Body of pancreas (tissue), 4 donors: ENCODE results near the gene SENP6. TPM values are rescaled to one million over a fixed set of nuclear protein-coding genes. Genes with fewer than 3 reads are reported as not detected.
"Not testable (repeated sequence)": the region's sequence is repeated elsewhere in the genome, so short reads cannot be mapped to it uniquely, and the experiment has no call there.

Source experiments
- ATAC-seq: fragments of 150-250 bp; one replicate; pipeline ENCODE4 v1.9.1; 2016
- DNase-seq, 4 donors: peaks; one replicate each; pipeline ENCODE4 v3.0.0-alpha.2; 2019
- H3K27ac ChIP-seq, 4 donors: fragments of 200-600 bp; sonication (generic); 1 replicate in 3 of 4; 2 replicates in 1 of 4; pipeline versions ENCODE4 v1.5.1 to v1.6.1; 2016 to 2019; ENCODE audit warnings: mild to moderate bottlenecking in 1 of 4, mixed read lengths in 1 of 4, moderate library complexity in 1 of 4
- H3K27me3 ChIP-seq, 2 donors: fragments of 200-600 bp; sonication (generic); one replicate each; pipeline ENCODE4 v1.6.0; 2016; ENCODE audit warnings: mild to moderate bottlenecking in 1 of 2
- H3K36me3 ChIP-seq, 2 donors: fragments of 200-600 bp; sonication (generic); replicated peaks in 1 of 2; 2 replicates each; pipeline ENCODE4 v1.5.1; 2016; ENCODE audit warnings: low read depth in 2 of 2; ENCODE audit not compliant: insufficient read depth in 1 of 2
- H3K4me1 ChIP-seq: fragments of 200-600 bp; sonication (generic); one replicate; pipeline ENCODE4 v1.6.0; 2016
- H3K4me3 ChIP-seq, 2 donors: fragments of 200-600 bp; sonication (generic); 1 replicate in 1 of 2; 2 replicates in 1 of 2; pipeline ENCODE4 v1.5.1; 2016 to 2019
- H3K9me3 ChIP-seq, 3 donors: fragments of 200-600 bp; sonication (generic); 1 replicate in 2 of 3; 2 replicates in 1 of 3; pipeline ENCODE4 v1.5.1; 2016
- POLR2A ChIP-seq, 3 donors: fragments of 450-650 bp; IDR thresholded peaks; one replicate each; pipeline ENCODE4 v1.6.1; 2016; ENCODE audit warnings: antibody characterized with exemption in 3 of 3, mild to moderate bottlenecking in 2 of 3
- WGBS, 2 donors: methylation state at CpG; one replicate each; pipeline ENCODE4 v1.1.5; 2017; 5-methylcytosine and 5-hydroxymethylcytosine counted together
- intact Hi-C: fragments of 100-400 bp; cut with DNase I; formaldehyde crosslinking; loops from one replicate; pipeline ENCODE4 v1.15.1; 2023
- total RNA-seq, 2 donors: library from RNA; depleted of rRNA; stranded (reverse); fragments of >200 nt; gene quantifications; one replicate each; pipeline ENCODE4 v1.1.0, GENCODE V29; 2016
- TF ChIP-seq, protein P1 (sequence below), 7 experiments: fragments of 450-650 bp in 4 of 7; fragments of 200-600 bp in 3 of 7; sonication (generic) in 3 of 7; IDR thresholded peaks; one replicate each; pipeline ENCODE4 v1.5.1; 2016 to 2019; ENCODE audit warnings: antibody characterized with exemption in 7 of 7

The SENP6 gene
- total RNA-seq, 2 donors from 2014 or later, result 68.6 to 75.2 TPM

- Histone ChIP-seq H3K4me3 (no peak overlapping the region), H3K27me3 (no peaks in the 10 kb centered on the region), H3K9me3 (no peaks in the 10 kb centered on the region), H3K36me3 (no peaks in the 10 kb centered on the region), H3K4me1 (no peaks in the 10 kb centered on the region), H3K27ac (no peak overlapping the region)
- no peak for DNase-seq
- intact Hi-C loops, result no loop called here
- TF ChIP-seq, protein P1, sequence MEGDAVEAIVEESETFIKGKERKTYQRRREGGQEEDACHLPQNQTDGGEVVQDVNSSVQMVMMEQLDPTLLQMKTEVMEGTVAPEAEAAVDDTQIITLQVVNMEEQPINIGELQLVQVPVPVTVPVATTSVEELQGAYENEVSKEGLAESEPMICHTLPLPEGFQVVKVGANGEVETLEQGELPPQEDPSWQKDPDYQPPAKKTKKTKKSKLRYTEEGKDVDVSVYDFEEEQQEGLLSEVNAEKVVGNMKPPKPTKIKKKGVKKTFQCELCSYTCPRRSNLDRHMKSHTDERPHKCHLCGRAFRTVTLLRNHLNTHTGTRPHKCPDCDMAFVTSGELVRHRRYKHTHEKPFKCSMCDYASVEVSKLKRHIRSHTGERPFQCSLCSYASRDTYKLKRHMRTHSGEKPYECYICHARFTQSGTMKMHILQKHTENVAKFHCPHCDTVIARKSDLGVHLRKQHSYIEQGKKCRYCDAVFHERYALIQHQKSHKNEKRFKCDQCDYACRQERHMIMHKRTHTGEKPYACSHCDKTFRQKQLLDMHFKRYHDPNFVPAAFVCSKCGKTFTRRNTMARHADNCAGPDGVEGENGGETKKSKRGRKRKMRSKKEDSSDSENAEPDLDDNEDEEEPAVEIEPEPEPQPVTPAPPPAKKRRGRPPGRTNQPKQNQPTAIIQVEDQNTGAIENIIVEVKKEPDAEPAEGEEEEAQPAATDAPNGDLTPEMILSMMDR (IDR thresholded peaks at IDR 0.05), result no peak
- TF ChIP-seq POLR2A (IDR thresholded peaks at IDR 0.05), result no peak
- whole genome bisulfite sequencing, 2 donors, result 60 to 70% methylated on average over 2 of the region's 2 CpGs
- ATAC-seq, result no peak
Observed at GRCh38 chr6:75572072-75572471, 29.6 kb upstream of the SENP6 start.

GRCh38 chr6:75579951-75580350 is 21.7 kb upstream of the SENP6 start:
- Histone ChIP-seq H3K36me3 (no peaks in the 10 kb centered on the region), H3K27me3 (no peaks in the 10 kb centered on the region), H3K4me3 (no peak overlapping the region), H3K9me3 (no peaks in the 10 kb centered on the region), H3K4me1 (no peaks in the 10 kb centered on the region), H3K27ac (no peak overlapping the region)
- intact Hi-C loops, result no loop called here
- WGBS, 2 donors, result 75 to 87% methylated on average over 4 of the region's 4 CpGs
- ATAC-seq (no peak), DNase-seq (no peak)
- TF ChIP-seq, protein P1 (IDR thresholded peaks at IDR 0.05), result no peak
- TF ChIP-seq POLR2A (IDR thresholded peaks at IDR 0.05), result no peak

GRCh38 chr6:75581231-75581630 is 20.4 kb upstream of the SENP6 start:
- Histone ChIP-seq H3K27ac (no peak overlapping the region), H3K27me3 (no peaks in the 10 kb centered on the region), H3K4me3 (no peak overlapping the region), H3K36me3 (no peaks in the 10 kb centered on the region), H3K4me1 (no peaks in the 10 kb centered on the region), H3K9me3 (no peaks in the 10 kb centered on the region)
- WGBS, 2 donors, result 85 to 93% methylated on average over 1 of the region's 1 CpG
- TF ChIP-seq, protein P1 (IDR thresholded peaks at IDR 0.05), result no peak
- TF ChIP-seq POLR2A (IDR thresholded peaks at IDR 0.05), result no peak
- DNase-seq (no peak), ATAC-seq (no peak)
- intact Hi-C loops, result no loop called here

GRCh38 chr6:75584552-75584951 is 17.1 kb upstream of the SENP6 start:
- intact Hi-C loops, H3K27me3 ChIP-seq, H3K9me3 ChIP-seq, H3K36me3 ChIP-seq, H3K4me3 ChIP-seq, H3K4me1 ChIP-seq, H3K27ac ChIP-seq, ATAC-seq, DNase-seq: not testable (repeated sequence)
- 58 to 87% methylated on average over 2 of the region's 2 CpGs for WGBS, 2 donors

DNA sequence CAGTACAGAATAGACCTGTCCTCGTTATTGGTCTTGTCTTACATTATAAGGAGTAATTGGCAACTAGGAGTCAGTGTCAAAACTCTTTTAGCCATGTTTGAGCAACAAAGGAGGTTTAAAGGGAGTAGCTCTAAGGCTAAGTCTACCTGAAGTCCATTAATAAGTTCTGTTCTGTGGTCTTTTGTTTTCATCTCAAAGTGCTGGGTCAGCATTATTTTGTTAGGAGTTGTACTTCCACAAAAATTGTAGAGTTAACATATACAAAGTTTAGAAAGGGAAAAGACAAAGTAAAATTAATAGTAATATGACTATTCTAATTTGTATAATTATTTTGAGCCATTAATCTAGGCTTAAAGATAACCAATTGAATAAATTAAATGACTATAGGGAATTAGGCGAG is 12.7 kb upstream of the SENP6 start:
- Histone ChIP-seq H3K27me3 (no peaks in the 10 kb centered on the region), H3K27ac (no peak overlapping the region), H3K36me3 (no peaks in the 10 kb centered on the region), H3K4me1 (no peaks in the 10 kb centered on the region), H3K9me3 (no peaks in the 10 kb centered on the region), H3K4me3 (no peak overlapping the region)
- ATAC-seq (no peak), DNase-seq (no peak)
- no peak for TF ChIP-seq POLR2A (IDR thresholded peaks at IDR 0.05)
- TF ChIP-seq, protein P1 (IDR thresholded peaks at IDR 0.05), result no peak
- 94 to 100% methylated on average over 2 of the region's 2 CpGs for WGBS, 2 donors
- intact Hi-C loops, result no loop called here
